ENCODE measurements around the gene APLP2. TPM values are rescaled to one million over a fixed set of nuclear protein-coding genes. Genes with fewer than 3 reads are reported as not detected.
"Not testable (repeated sequence)": the region's sequence is repeated elsewhere in the genome, so short reads cannot be mapped to it uniquely, and the experiment has no call there.

APLP2 gene
- total RNA-seq, 1 experiment from 2014 or later: 2,076 TPM

- H3K27ac Mint-ChIP-seq (ENCODE audit: unreplicated experiment): peak overlapping the region; percentile 51
- CTCF ChIA-PET: no interaction called here
These were observed 32.9 kb downstream of the APLP2 start for GRCh38 chr11:130102301-130103249.

DNA sequence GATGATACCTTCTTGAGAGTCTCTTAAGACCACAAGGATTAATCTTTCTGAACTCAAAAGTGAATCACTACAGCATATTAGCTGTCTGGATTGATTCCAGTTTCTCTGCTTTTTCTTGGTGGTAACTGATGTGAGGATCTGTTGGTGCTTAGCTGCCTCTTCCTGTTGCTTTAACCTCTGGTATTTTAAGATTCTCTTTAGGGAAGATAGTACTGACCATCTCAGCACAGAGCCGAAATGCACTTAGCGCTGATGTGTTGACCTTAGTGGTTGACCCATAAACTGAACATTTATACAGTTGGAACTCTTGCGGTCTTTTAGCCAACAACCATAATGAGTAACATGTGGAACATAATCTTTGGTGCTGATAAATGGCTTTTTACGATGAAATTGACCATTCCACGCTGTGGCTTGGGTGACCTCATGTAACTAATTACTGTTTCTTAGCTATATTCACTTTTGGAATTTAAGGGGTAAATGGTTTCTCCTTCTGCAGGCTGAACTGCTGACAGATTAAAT is 33.7 kb downstream of the APLP2 start:
- Mint-ChIP-seq H3K4me3 (ENCODE audit: unreplicated experiment) (no peak overlapping the region), H3K36me3 (ENCODE audit: insufficient read depth, unreplicated experiment) (peaks cover 85% of the 10 kb centered on the region), H3K4me1 (ENCODE audit: low read depth, unreplicated experiment) (peaks cover 53% of the 10 kb centered on the region), H3K27ac (ENCODE audit: unreplicated experiment) (peak overlapping the region; percentile 51), H3K9me3 (ENCODE audit: unreplicated experiment) (no peaks in the 10 kb centered on the region), H3K27me3 (ENCODE audit: insufficient read depth, unreplicated experiment) (no peaks in the 10 kb centered on the region)
- no peaks in the 10 kb centered on the region for H3K27me3 ChIP-seq (replicated peaks; ENCODE audit: control insufficient read depth, insufficient read depth, low read length)
- DNase-seq: no peak
- intact Hi-C loops (cut with micrococcal nuclease; ENCODE audit: unreplicated experiment): no loop called here
- POLR2A ChIA-PET: interaction anchor here (0.7 kb wide), 1 partner anchor 100 kb away, joined by 3 read pairs; no protein-coding TSS in a partner anchor
- peaks cover 22% of the 10 kb centered on the region for H3K4me1 ChIP-seq
- no peak overlapping the region for H3K4me3 ChIP-seq (ENCODE audit: low read depth, low read length)
- TF ChIP-seq, protein P1, sequence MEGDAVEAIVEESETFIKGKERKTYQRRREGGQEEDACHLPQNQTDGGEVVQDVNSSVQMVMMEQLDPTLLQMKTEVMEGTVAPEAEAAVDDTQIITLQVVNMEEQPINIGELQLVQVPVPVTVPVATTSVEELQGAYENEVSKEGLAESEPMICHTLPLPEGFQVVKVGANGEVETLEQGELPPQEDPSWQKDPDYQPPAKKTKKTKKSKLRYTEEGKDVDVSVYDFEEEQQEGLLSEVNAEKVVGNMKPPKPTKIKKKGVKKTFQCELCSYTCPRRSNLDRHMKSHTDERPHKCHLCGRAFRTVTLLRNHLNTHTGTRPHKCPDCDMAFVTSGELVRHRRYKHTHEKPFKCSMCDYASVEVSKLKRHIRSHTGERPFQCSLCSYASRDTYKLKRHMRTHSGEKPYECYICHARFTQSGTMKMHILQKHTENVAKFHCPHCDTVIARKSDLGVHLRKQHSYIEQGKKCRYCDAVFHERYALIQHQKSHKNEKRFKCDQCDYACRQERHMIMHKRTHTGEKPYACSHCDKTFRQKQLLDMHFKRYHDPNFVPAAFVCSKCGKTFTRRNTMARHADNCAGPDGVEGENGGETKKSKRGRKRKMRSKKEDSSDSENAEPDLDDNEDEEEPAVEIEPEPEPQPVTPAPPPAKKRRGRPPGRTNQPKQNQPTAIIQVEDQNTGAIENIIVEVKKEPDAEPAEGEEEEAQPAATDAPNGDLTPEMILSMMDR (IDR thresholded peaks at IDR 0.05; ENCODE audit: insufficient read depth in 1 of 2, low read depth in 1 of 2, low read length in 1 of 2, severe bottlenecking in 1 of 2, unreplicated experiment in 1 of 2): no peak
- H3K36me3 ChIP-seq (ENCODE audit: control insufficient read depth, insufficient read depth, low read length): 0 out of 2 replicates have a peak, but pooled peaks cover 2% of the 10 kb centered on the region
- no TSS peak for BruUV-seq (replicated peaks)
- CTCF ChIA-PET: no interaction called here
- no peaks in the 10 kb centered on the region for H3K9me3 ChIP-seq

More at GRCh38 chr11:130102301-130103249, 32.9 kb downstream of the APLP2 start:
- no peaks in the 10 kb centered on the region for H3K27me3 ChIP-seq (replicated peaks; ENCODE audit: control insufficient read depth, insufficient read depth, low read length)
- H3K9me3 ChIP-seq: no peaks in the 10 kb centered on the region
- Mint-ChIP-seq H3K9me3 (ENCODE audit: unreplicated experiment) (no peaks in the 10 kb centered on the region), H3K4me1 (ENCODE audit: low read depth, unreplicated experiment) (peaks cover 53% of the 10 kb centered on the region), H3K36me3 (ENCODE audit: insufficient read depth, unreplicated experiment) (peaks cover 77% of the 10 kb centered on the region), H3K4me3 (ENCODE audit: unreplicated experiment) (no peak overlapping the region), H3K27me3 (ENCODE audit: insufficient read depth, unreplicated experiment) (no peaks in the 10 kb centered on the region)
- DNase-seq: no peak
- H3K36me3 ChIP-seq (ENCODE audit: control insufficient read depth, insufficient read depth, low read length): 0 out of 2 replicates have a peak, but pooled peaks cover 2% of the 10 kb centered on the region
- no TSS peak for BruUV-seq (replicated peaks)
- no peak overlapping the region for H3K4me3 ChIP-seq (ENCODE audit: low read depth, low read length)
- H3K4me1 ChIP-seq: peaks cover 22% of the 10 kb centered on the region
- POLR2A ChIA-PET: interaction anchor here (0.6 kb wide), 1 partner anchor 25 kb away, joined by 3 read pairs; no protein-coding TSS in a partner anchor
- TF ChIP-seq, protein P1 (IDR thresholded peaks at IDR 0.05; ENCODE audit: insufficient read depth in 1 of 2, low read depth in 1 of 2, low read length in 1 of 2, severe bottlenecking in 1 of 2, unreplicated experiment in 1 of 2): no peak
- intact Hi-C loops (cut with micrococcal nuclease; ENCODE audit: unreplicated experiment): no loop called here

DNA sequence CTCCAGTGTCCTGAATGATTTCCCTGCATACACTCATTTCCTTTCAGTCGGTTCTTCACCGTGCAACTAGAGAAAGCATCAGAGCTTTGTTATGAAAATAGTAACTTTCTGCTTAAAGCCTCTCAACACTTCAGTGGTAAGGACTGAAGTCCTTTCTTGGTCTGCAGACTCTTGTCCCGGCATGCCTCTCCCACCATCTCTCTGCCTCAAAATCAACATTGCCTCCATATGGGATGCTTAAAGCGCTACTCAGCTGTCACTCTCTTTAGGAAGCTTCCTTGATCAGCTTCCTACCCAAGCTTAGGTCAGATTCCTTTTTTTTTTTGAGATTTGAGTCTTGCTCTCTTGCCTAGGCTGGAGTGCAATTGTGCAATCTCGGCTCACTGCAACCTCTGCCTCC is 36.7 kb downstream of the APLP2 start:
- intact Hi-C loops (cut with micrococcal nuclease; ENCODE audit: unreplicated experiment): no loop called here
- Mint-ChIP-seq H3K4me3 (ENCODE audit: unreplicated experiment) (no peak overlapping the region), H3K27me3 (ENCODE audit: insufficient read depth, unreplicated experiment) (no peaks in the 10 kb centered on the region), H3K36me3 (ENCODE audit: insufficient read depth, unreplicated experiment) (peaks cover 91% of the 10 kb centered on the region), H3K4me1 (ENCODE audit: low read depth, unreplicated experiment) (peaks cover 38% of the 10 kb centered on the region), H3K9me3 (ENCODE audit: unreplicated experiment) (no peaks in the 10 kb centered on the region), H3K27ac (ENCODE audit: unreplicated experiment) (peak overlapping the region; percentile 51)
- H3K36me3 ChIP-seq (ENCODE audit: control insufficient read depth, insufficient read depth, low read length): no peaks in the 10 kb centered on the region
- ChIA-PET CTCF (no interaction called here), POLR2A (no interaction called here)
- H3K4me3 ChIP-seq (ENCODE audit: low read depth, low read length): no peak overlapping the region
- no TSS peak for BruUV-seq (replicated peaks)
- TF ChIP-seq, protein P1 (IDR thresholded peaks at IDR 0.05; ENCODE audit: insufficient read depth in 1 of 2, low read depth in 1 of 2, low read length in 1 of 2, severe bottlenecking in 1 of 2, unreplicated experiment in 1 of 2): no peak
- no peak for DNase-seq
- peaks cover 21% of the 10 kb centered on the region for H3K4me1 ChIP-seq
- no peaks in the 10 kb centered on the region for H3K27me3 ChIP-seq (replicated peaks; ENCODE audit: control insufficient read depth, insufficient read depth, low read length)
- H3K9me3 ChIP-seq: no peaks in the 10 kb centered on the region

- H3K27ac Mint-ChIP-seq (ENCODE audit: unreplicated experiment); BruUV-seq (replicated peaks): not testable (repeated sequence)
- H3K36me3 Mint-ChIP-seq (ENCODE audit: insufficient read depth, unreplicated experiment): peaks cover 94% of the 10 kb centered on the region
These were observed 39.0 kb downstream of the APLP2 start for GRCh38 chr11:130108671-130109070.

More at GRCh38 chr11:130108671-130109070, 39.0 kb downstream of the APLP2 start:
- POLR2A ChIA-PET; H3K9me3 ChIP-seq; H3K27me3 Mint-ChIP-seq (ENCODE audit: insufficient read depth, unreplicated experiment); CTCF ChIA-PET; intact Hi-C loops (cut with micrococcal nuclease; ENCODE audit: unreplicated experiment); H3K4me1 ChIP-seq; DNase-seq; H3K36me3 ChIP-seq (ENCODE audit: control insufficient read depth, insufficient read depth, low read length); H3K27me3 ChIP-seq (replicated peaks; ENCODE audit: control insufficient read depth, insufficient read depth, low read length); H3K4me3 ChIP-seq (ENCODE audit: low read depth, low read length); H3K4me3 Mint-ChIP-seq (ENCODE audit: unreplicated experiment); H3K9me3 Mint-ChIP-seq (ENCODE audit: unreplicated experiment): not testable (repeated sequence)
- peaks cover 18% of the 10 kb centered on the region for H3K4me1 Mint-ChIP-seq (ENCODE audit: low read depth, unreplicated experiment)
